Thoracic aorta endothelial cell (primary cell): ENCODE data around the gene SHTN1. TPM values are rescaled to one million over a fixed set of nuclear protein-coding genes. Genes with fewer than 3 reads are reported as not detected.

Experiments
- small RNA-seq: library from RNA; depleted of rRNA; stranded (forward); fragments of <200 nt; gene quantifications from one replicate; pipeline ENCODE3, GENCODE V24; 2012
- total RNA-seq: library from RNA; depleted of rRNA; stranded (reverse); fragments of >200 nt; gene quantifications from 2 replicates; pipeline ENCODE4 v1.2.3, GENCODE V29; 2012

SHTN1 gene, protein sequence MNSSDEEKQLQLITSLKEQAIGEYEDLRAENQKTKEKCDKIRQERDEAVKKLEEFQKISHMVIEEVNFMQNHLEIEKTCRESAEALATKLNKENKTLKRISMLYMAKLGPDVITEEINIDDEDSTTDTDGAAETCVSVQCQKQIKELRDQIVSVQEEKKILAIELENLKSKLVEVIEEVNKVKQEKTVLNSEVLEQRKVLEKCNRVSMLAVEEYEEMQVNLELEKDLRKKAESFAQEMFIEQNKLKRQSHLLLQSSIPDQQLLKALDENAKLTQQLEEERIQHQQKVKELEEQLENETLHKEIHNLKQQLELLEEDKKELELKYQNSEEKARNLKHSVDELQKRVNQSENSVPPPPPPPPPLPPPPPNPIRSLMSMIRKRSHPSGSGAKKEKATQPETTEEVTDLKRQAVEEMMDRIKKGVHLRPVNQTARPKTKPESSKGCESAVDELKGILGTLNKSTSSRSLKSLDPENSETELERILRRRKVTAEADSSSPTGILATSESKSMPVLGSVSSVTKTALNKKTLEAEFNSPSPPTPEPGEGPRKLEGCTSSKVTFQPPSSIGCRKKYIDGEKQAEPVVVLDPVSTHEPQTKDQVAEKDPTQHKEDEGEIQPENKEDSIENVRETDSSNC
- 20.7 and 26.2 TPM in 2 replicates for total RNA-seq

GRCh38 chr10:117005026-117005526, at the start of gene SHTN1:
SHTN1 (minus strand) TSS chr10:117005187; CDS start chr10:117005079, 108 bp downstream.

GRCh38 chr10:116849248-116850057, 155.5 kb downstream of the SHTN1 start, which contains the start of gene ENO4:
ENO4 (plus strand) TSS chr10:116849499; CDS start chr10:116849567, 68 bp downstream.

Small RNA genes lying within 50 kb of the gene (small RNA-seq; reads per million reads assigned to genes)
- gene AC012308.1 = not detected

Other genes starting within 250 kb of the SHTN1 start
- gene ENO4, start 155.7 kb downstream of the SHTN1 start, total RNA-seq = 0.07 and 0.13 TPM in 2 replicates
- gene VAX1, start 133.1 kb upstream of the SHTN1 start, total RNA-seq = not detected in 2 replicates
- not detected in 2 replicates for gene KCNK18, start 192.3 kb upstream of the SHTN1 start, total RNA-seq
- gene SLC18A2, start 235.9 kb upstream of the SHTN1 start, total RNA-seq = under 0.01 TPM in 1 of 2 replicates, not detected in the other